ENCODE data around the gene ST7. TPM values are rescaled to one million over a fixed set of nuclear protein-coding genes. Genes with fewer than 3 reads are reported as not detected.

ST7 gene
- total and polyA plus RNA-seq, 2 of the 8 experiments (the other 6 are each of a cell fraction or from before 2014, with no cell fraction given): 16.3 to 18.0 TPM

DNA sequence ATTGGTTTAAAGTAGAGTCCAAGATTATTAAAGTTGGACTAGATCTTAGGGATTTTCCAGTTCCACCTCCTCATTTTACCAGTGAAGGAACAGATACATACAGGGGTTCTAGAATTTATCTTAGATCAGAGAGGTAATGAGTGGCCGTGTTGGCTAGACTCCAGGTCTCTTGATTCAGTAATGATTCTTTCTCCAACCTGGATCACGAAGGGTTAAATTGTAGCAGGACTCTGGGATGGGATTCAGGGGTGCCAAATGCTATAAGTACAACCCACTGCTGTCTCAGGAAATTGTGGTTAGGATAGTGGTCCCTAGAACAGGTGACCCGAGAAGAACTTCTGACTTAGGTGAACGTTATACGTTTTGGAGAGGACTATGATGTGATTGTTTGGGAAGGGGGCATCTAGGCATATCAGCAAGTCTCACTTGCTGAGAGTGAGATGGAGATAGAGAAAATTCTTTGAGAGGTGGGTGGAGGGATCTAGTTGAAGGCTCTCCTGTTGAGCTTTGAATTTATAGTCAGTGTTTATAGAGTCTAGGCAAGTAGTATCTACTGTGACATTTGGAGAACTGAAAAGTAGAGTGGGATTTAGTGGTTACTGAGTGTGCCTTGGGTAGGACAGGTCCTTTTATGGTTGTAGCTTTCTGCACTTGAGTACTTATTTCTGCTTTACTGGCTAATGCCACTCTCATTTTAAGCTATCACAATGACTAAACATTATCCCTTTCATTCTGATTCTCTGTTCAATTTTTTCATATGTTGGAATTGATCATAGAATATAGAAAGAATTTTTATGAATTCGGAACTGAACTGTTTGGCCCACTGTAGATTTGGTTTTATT is 58.3 kb downstream of the ST7 start:
- Histone ChIP-seq H3K4me1 (replicated peaks in 1 of 4; ENCODE audit: control insufficient read depth in 3 of 4, insufficient read depth in 4 of 4, low read length in 3 of 4) (no peaks in the 10 kb centered on the region), H3K56ac (replicated peaks; ENCODE audit: insufficient read length, low read depth, low read length) (no peak overlapping the region), H2AFZ (ENCODE audit: low read length) (no peak overlapping the region), H2BK20ac (ENCODE audit: low read length) (no peak overlapping the region), H3K4me3 (ENCODE audit: extremely low read depth in 1 of 4, insufficient read depth in 2 of 4, low read depth in 3 of 4, low read length in 4 of 4) (no peak overlapping the region), H4K5ac (ENCODE audit: insufficient read length, low read depth, low read length) (no peak overlapping the region), H3K27me3 (replicated peaks in 1 of 4; ENCODE audit: control insufficient read depth in 3 of 4, extremely low read depth in 1 of 4, insufficient read depth in 3 of 4, low read length in 3 of 4) (no peaks in the 10 kb centered on the region), H3K79me2 (ENCODE audit: control insufficient read depth in 1 of 2, insufficient read depth in 2 of 2, low read length in 2 of 2) (0 out of 4 replicates have a peak, but pooled peaks cover 0 to 4% of the 10 kb centered on the region in 2 experiments), H2BK5ac (ENCODE audit: low read depth, low read length) (no peak overlapping the region), H3K4me2 (ENCODE audit: insufficient read depth in 1 of 2, low read depth in 2 of 2, low read length in 2 of 2) (no peak overlapping the region), H2BK15ac (ENCODE audit: low read length) (no peak overlapping the region), H3K4ac (replicated peaks; ENCODE audit: insufficient read length, low read depth, low read length) (no peak overlapping the region), H3K9ac (replicated peaks in 1 of 4; ENCODE audit: extremely low read depth in 1 of 4, low read depth in 3 of 4, low read length in 3 of 4) (no peak overlapping the region), H2BK120ac (replicated peaks; ENCODE audit: low read depth, low read length) (no peak overlapping the region), H3K18ac (ENCODE audit: extremely low read depth, low read length) (no peak overlapping the region), H3K23me2 (ENCODE audit: low read depth, low read length) (no peaks in the 10 kb centered on the region), H3K36me3 (ENCODE audit: control insufficient read depth in 2 of 4, insufficient read depth in 4 of 4, low read length in 3 of 4) (no peaks in the 10 kb centered on the region), H3K79me1 (ENCODE audit: low read depth, low read length) (no peaks in the 10 kb centered on the region), H2BK12ac (ENCODE audit: low read depth, low read length) (no peak overlapping the region), H2AK5ac (ENCODE audit: low read depth, low read length) (no peak overlapping the region), H4K8ac (ENCODE audit: extremely low read depth, insufficient read depth, low read length) (no peak overlapping the region), H3K27ac (ENCODE audit: low read depth, low read length) (no peak overlapping the region), H3K9me3 (ENCODE audit: insufficient read depth in 2 of 2, low read depth in 1 of 2, low read length in 1 of 2) (no peaks in the 10 kb centered on the region), H3K14ac (ENCODE audit: insufficient read length) (no peak overlapping the region), H4K20me1 (replicated peaks in 1 of 2; ENCODE audit: control insufficient read depth in 1 of 2, insufficient read depth in 2 of 2, low read length in 2 of 2) (no peaks in the 10 kb centered on the region), H3K23ac (ENCODE audit: insufficient read length) (no peak overlapping the region), H4K91ac (replicated peaks; ENCODE audit: insufficient read length, low read length) (no peak overlapping the region)
- CTCF ChIA-PET (ENCODE audit: partially characterized antibody): interaction anchor here (0.6 to 5.1 kb wide), 19 partner anchors 12 to 841 kb away, joined by 3 to 32 read pairs (median 4); partner anchors contain the start of gene ST7
- POLR2A ChIA-PET (ENCODE audit: partially characterized antibody): interaction anchor here (0.6 to 1.1 kb wide), 2 partner anchors 55 to 132 kb away, joined by 3 to 4 read pairs; no protein-coding TSS in a partner anchor
- DNase-seq (ENCODE audit: low read depth in 1 of 2, low spot score in 2 of 2) (no peak), FAIRE-seq (no peak)
- 75% methylated on average over 6 of the region's 6 CpGs; no CpG with 5 or more reads in 1 of the 2 experiments for WGBS, 2 experiments (ENCODE audit: extremely low coverage in 1 of 2, insufficient coverage in 1 of 2, insufficient read length in 1 of 2, insufficient replicate concordance in 2 of 2, low coverage in 1 of 2, low lambda C conversion rate in 2 of 2, missing lambda C conversion rate in 1 of 2)
- TF ChIP-seq NRF1 (IDR thresholded peaks at IDR 0.05; ENCODE audit: low read depth, low read length): no peak
- TF ChIP-seq KDM4A (IDR thresholded peaks at IDR 0.05; ENCODE audit: low read depth, low read length, severe bottlenecking): no peak
- TF ChIP-seq EGR1 (IDR thresholded peaks at IDR 0.05; ENCODE audit: borderline replicate concordance, low read depth, low read length): no peak
- no peak for TF ChIP-seq JUND (IDR thresholded peaks at IDR 0.05; ENCODE audit: low read length)

Measured in H1 (cell line).